ENCODE data around the gene FAM78A.

Gene FAM78A

DNA sequence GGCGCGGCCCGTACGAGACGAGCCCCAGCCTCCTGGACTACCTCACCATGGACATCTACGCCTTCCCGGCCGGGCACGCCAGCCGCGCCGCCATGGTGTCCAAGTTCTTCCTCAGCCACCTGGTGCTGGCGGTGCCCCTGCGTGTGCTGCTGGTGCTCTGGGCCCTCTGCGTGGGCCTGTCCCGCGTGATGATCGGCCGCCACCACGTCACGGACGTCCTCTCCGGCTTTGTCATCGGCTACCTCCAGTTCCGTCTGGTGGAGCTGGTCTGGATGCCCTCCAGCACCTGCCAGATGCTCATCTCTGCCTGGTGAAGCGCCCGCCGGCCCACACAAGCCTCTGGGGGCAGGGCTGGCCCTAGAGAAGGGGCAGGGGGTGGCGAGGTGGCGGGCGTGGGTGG lies 31.7 kb upstream of the FAM78A start:
- Histone ChIP-seq H3K4me3 (ENCODE audit: low read length, poor library complexity, severe bottlenecking) (no peak overlapping the region), H3K36me3 (ENCODE audit: insufficient read depth, low read length) (no peaks in the 10 kb centered on the region), H3K9ac (ENCODE audit: low read depth, low read length, poor library complexity, severe bottlenecking) (no peak overlapping the region), H3F3A (ENCODE audit: low read depth) (no peaks in the 10 kb centered on the region), H3K4me2 (ENCODE audit: low read depth, low read length, poor library complexity, severe bottlenecking) (no peak overlapping the region), H3K27me3 (ENCODE audit: insufficient read depth, low read length, poor library complexity, severe bottlenecking) (no peaks in the 10 kb centered on the region), H3K9me2 (replicated peaks; ENCODE audit: low read depth, low read length) (no peaks in the 10 kb centered on the region), H3K9me3 (ENCODE audit: insufficient read depth, low read depth, low read length) (no peaks in the 10 kb centered on the region), H2AFZ (ENCODE audit: low read length) (no peak overlapping the region), H4K20me1 (ENCODE audit: insufficient read depth, low read length, poor library complexity, severe bottlenecking) (no peaks in the 10 kb centered on the region), H3K4me1 (ENCODE audit: insufficient read depth, low read length, poor library complexity, severe bottlenecking) (peaks cover 6% of the 10 kb centered on the region), H3K79me2 (ENCODE audit: insufficient read depth, low read length) (no peaks in the 10 kb centered on the region)
- TF ChIP-seq, protein P1, sequence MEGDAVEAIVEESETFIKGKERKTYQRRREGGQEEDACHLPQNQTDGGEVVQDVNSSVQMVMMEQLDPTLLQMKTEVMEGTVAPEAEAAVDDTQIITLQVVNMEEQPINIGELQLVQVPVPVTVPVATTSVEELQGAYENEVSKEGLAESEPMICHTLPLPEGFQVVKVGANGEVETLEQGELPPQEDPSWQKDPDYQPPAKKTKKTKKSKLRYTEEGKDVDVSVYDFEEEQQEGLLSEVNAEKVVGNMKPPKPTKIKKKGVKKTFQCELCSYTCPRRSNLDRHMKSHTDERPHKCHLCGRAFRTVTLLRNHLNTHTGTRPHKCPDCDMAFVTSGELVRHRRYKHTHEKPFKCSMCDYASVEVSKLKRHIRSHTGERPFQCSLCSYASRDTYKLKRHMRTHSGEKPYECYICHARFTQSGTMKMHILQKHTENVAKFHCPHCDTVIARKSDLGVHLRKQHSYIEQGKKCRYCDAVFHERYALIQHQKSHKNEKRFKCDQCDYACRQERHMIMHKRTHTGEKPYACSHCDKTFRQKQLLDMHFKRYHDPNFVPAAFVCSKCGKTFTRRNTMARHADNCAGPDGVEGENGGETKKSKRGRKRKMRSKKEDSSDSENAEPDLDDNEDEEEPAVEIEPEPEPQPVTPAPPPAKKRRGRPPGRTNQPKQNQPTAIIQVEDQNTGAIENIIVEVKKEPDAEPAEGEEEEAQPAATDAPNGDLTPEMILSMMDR (conservative IDR thresholded peaks at IDR 0.05; ENCODE audit: low read length) = no peak
- no peak for TF ChIP-seq EZH2phosphoT487 (IDR thresholded peaks at IDR 0.05; ENCODE audit: borderline replicate concordance)

- Histone ChIP-seq H3K36me3 (ENCODE audit: insufficient read depth, low read length) (no peaks in the 10 kb centered on the region), H3K9me3 (ENCODE audit: insufficient read depth, low read depth, low read length) (no peaks in the 10 kb centered on the region), H3K79me2 (ENCODE audit: insufficient read depth, low read length) (no peaks in the 10 kb centered on the region), H3K4me3 (ENCODE audit: low read length, poor library complexity, severe bottlenecking) (no peak overlapping the region), H3F3A (ENCODE audit: low read depth) (no peaks in the 10 kb centered on the region), H3K9ac (ENCODE audit: low read depth, low read length, poor library complexity, severe bottlenecking) (no peak overlapping the region), H3K27me3 (ENCODE audit: insufficient read depth, low read length, poor library complexity, severe bottlenecking) (no peaks in the 10 kb centered on the region), H3K9me2 (replicated peaks; ENCODE audit: low read depth, low read length) (no peaks in the 10 kb centered on the region), H2AFZ (ENCODE audit: low read length) (no peak overlapping the region), H3K4me2 (ENCODE audit: low read depth, low read length, poor library complexity, severe bottlenecking) (no peak overlapping the region), H3K4me1 (ENCODE audit: insufficient read depth, low read length, poor library complexity, severe bottlenecking) (peaks cover 6% of the 10 kb centered on the region), H4K20me1 (ENCODE audit: insufficient read depth, low read length, poor library complexity, severe bottlenecking) (no peaks in the 10 kb centered on the region)
- TF ChIP-seq, protein P1 (conservative IDR thresholded peaks at IDR 0.05; ENCODE audit: low read length) = no peak
- TF ChIP-seq EZH2phosphoT487 (IDR thresholded peaks at IDR 0.05; ENCODE audit: borderline replicate concordance) = no peak
Measured at GRCh38 chr9:131306397-131307004, 30.2 kb upstream of the FAM78A start.

- no peaks in the 10 kb centered on the region for H3K9me3 ChIP-seq (ENCODE audit: insufficient read depth, low read depth, low read length)
- no peaks in the 10 kb centered on the region for H3K27me3 ChIP-seq (ENCODE audit: insufficient read depth, low read length, poor library complexity, severe bottlenecking)
- TF ChIP-seq, protein P1 (conservative IDR thresholded peaks at IDR 0.05; ENCODE audit: low read length) = no peak
- TF ChIP-seq EZH2phosphoT487 (IDR thresholded peaks at IDR 0.05; ENCODE audit: borderline replicate concordance) = no peak
- no peaks in the 10 kb centered on the region for H3K36me3 ChIP-seq (ENCODE audit: insufficient read depth, low read length)
- no peaks in the 10 kb centered on the region for H3K79me2 ChIP-seq (ENCODE audit: insufficient read depth, low read length)
- no peak overlapping the region for H3K9ac ChIP-seq (ENCODE audit: low read depth, low read length, poor library complexity, severe bottlenecking)
- no peaks in the 10 kb centered on the region for H3K4me1 ChIP-seq (ENCODE audit: insufficient read depth, low read length, poor library complexity, severe bottlenecking)
- no peak overlapping the region for H3K4me3 ChIP-seq (ENCODE audit: low read length, poor library complexity, severe bottlenecking)
- H4K20me1 ChIP-seq (ENCODE audit: insufficient read depth, low read length, poor library complexity, severe bottlenecking) = no peaks in the 10 kb centered on the region
- H3K9me2 ChIP-seq (replicated peaks; ENCODE audit: low read depth, low read length) = no peaks in the 10 kb centered on the region
- H3F3A ChIP-seq (ENCODE audit: low read depth) = no peaks in the 10 kb centered on the region
- no peak overlapping the region for H3K4me2 ChIP-seq (ENCODE audit: low read depth, low read length, poor library complexity, severe bottlenecking)
- no peak overlapping the region for H2AFZ ChIP-seq (ENCODE audit: low read length)
Measured at GRCh38 chr9:131304676-131305355, 28.5 kb upstream of the FAM78A start.
